Hepatocyte (in vitro differentiated cells): ENCODE results near the gene COL4A1.

Source experiments
- CTCF ChIP-seq: fragments of 200-600 bp; sonication (generic); IDR thresholded peaks from 2 replicates; pipeline ENCODE4 v1.5.1; 2016; ENCODE audit warnings: antibody characterized with exemption, mild to moderate bottlenecking; ENCODE audit not compliant: poor library complexity
- EZH2 ChIP-seq: fragments of 200-600 bp; sonication (generic); IDR thresholded peaks from 2 replicates; pipeline ENCODE4 v1.6.1; 2016; ENCODE audit warnings: antibody characterized with exemption, mild to moderate bottlenecking, borderline replicate concordance
- EZH2phosphoT487 ChIP-seq: fragments of 200-600 bp; sonication (generic); IDR thresholded peaks from one replicate; pipeline ENCODE4 v1.6.1; 2018; ENCODE audit warnings: antibody characterized with exemption, mild to moderate bottlenecking, low read depth, moderate library complexity; ENCODE audit not compliant: unreplicated experiment, severe bottlenecking

GRCh38 chr13:110245416-110245899 is 61.5 kb downstream of the COL4A1 start:
- TF ChIP-seq CTCF (no peak), EZH2phosphoT487 (no peak), EZH2 (no peak)
